HepG2 (cell line): ENCODE measurements around the gene CAND2.

ENCODE experiments used
- CBX2 ChIP-seq, 2 experiments: fragments of 200-600 bp in 1 of 2; sonication (generic); formaldehyde crosslinking in 1 of 2; IDR thresholded peaks; 2 replicates each; pipeline versions ENCODE4 v1.7.0 to v1.8.1; 2018 to 2022; ENCODE audit warnings: low read depth in 2 of 2, low read length in 1 of 2, mild to moderate bottlenecking in 1 of 2, missing genetic modification reagents in 1 of 2
- FIP1L1 ChIP-seq: fragments of 200-400 bp; formaldehyde crosslinking; IDR thresholded peaks from 2 replicates; pipeline ENCODE4 v1.6.1; 2018; ENCODE audit warnings: low read depth, mild to moderate bottlenecking, low read length, moderate library complexity, borderline replicate concordance; ENCODE audit not compliant: insufficient read depth
- TARDBP ChIP-seq: sonication (generic); formaldehyde crosslinking; IDR thresholded peaks from 2 replicates; pipeline ENCODE4 v1.8.0; 2022; ENCODE audit warnings: mild to moderate bottlenecking, missing genetic modification reagents
- ZFYVE20 ChIP-seq: sonication (generic); formaldehyde crosslinking; IDR thresholded peaks from 2 replicates; pipeline ENCODE4 v1.8.0; 2023; ENCODE audit warnings: low read depth, mild to moderate bottlenecking, moderate library complexity, missing genetic modification reagents, borderline replicate concordance
- ZNF17 ChIP-seq: sonication (generic); formaldehyde crosslinking; IDR thresholded peaks from 2 replicates; pipeline ENCODE4 v1.5.0; 2020; ENCODE audit warnings: mild to moderate bottlenecking, missing genetic modification reagents
- ZNF354B ChIP-seq: sonication (generic); formaldehyde crosslinking; IDR thresholded peaks from 2 replicates; pipeline ENCODE4 v1.8.0; 2022; ENCODE audit warnings: mild to moderate bottlenecking, missing genetic modification reagents
- TF ChIP-seq, protein P1 (sequence below): IDR thresholded peaks from 2 replicates; pipeline ENCODE4 v1.6.1; 2016

DNA sequence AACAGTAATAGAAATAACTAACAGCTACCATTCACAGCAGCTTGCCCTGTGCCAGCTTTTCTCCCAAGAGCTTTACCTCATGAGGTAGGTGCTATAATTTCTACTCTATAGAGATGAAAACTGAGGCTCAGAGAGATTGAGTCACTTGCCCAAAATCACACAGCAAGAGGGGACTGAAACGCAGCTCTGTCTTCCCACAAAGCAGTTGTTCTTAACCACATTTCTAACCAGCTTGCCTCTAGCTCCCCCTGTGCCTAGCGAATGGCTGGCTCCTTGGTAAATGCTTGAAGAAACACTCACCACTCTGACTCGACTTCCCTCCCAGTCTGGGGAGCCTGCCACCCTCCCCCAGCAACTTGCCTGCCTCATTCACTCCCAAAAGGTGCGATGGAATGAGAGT is 21.9 kb upstream of the CAND2 start:
- no peak for TF ChIP-seq ZNF17 (CRISPR knock-in tag)
- TF ChIP-seq CBX2 (IDR thresholded peaks at IDR 0.05; ENCODE audit: low read depth, low read length) = no peak
- no peak for TF ChIP-seq CBX2 (CRISPR knock-in tag; IDR thresholded peaks at IDR 0.05; ENCODE audit: low read depth)
- no peak for TF ChIP-seq ZNF354B (CRISPR knock-in tag)
- no peak for TF ChIP-seq ZFYVE20 (CRISPR knock-in tag)
- no peak for TF ChIP-seq TARDBP (CRISPR knock-in tag)
- no peak for TF ChIP-seq FIP1L1
- TF ChIP-seq, protein P1, sequence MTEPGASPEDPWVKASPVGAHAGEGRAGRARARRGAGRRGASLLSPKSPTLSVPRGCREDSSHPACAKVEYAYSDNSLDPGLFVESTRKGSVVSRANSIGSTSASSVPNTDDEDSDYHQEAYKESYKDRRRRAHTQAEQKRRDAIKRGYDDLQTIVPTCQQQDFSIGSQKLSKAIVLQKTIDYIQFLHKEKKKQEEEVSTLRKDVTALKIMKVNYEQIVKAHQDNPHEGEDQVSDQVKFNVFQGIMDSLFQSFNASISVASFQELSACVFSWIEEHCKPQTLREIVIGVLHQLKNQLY (CRISPR knock-in tag) = no peak
